IMR-90 (cell line): ENCODE data around the gene TYRO3. TPM values are rescaled to one million over a fixed set of nuclear protein-coding genes. Genes with fewer than 3 reads are reported as not detected.

Experiments used
- ATAC-seq: fragments of 200-7000 bp; cut with Tn5 transposase; 2 replicates; pipeline ENCODE4 v1.9.1; 2020; ENCODE audit warnings: low read depth, mild to moderate bottlenecking, moderate library complexity
- BruUV-seq: library from RNA; stranded (reverse); fragments of 400-500 nt; replicated peaks from 2 replicates; lab custom pipeline; 2021; lab: Mats Ljungman, UMichigan
- CTCF ChIA-PET: fragments of 300-600 bp; formaldehyde crosslinking; extraction: SDS; loops from one replicate; lab custom pipeline; 2021; ENCODE audit warnings: antibody characterized with exemption; lab: Yijun Ruan, JAX
- POLR2A ChIA-PET: fragments of 300-600 bp; sonication (Branson Sonifier 250); formaldehyde crosslinking; loops from one replicate; lab custom pipeline; 2022; ENCODE audit warnings: antibody characterized with exemption; ENCODE audit not compliant: unreplicated experiment; lab: Charles Lee
- DNase-seq: peaks from one replicate; pipeline ENCODE4 v3.0.0; 2013
- H2AFZ ChIP-seq: replicated peaks from 2 replicates; pipeline ENCODE3; 2013; ENCODE audit warnings: low read length, mild to moderate bottlenecking; ENCODE audit not compliant: poor library complexity
- H2AK5ac ChIP-seq: 2 replicates; pipeline ENCODE4 v1.6.1; 2013; ENCODE audit warnings: low read depth, low read length, inconsistent platforms
- H2AK9ac ChIP-seq: replicated peaks from 2 replicates; pipeline ENCODE3; 2013; ENCODE audit warnings: mild to moderate bottlenecking, low read depth, low read length, moderate library complexity; ENCODE audit not compliant: poor library complexity
- H2BK120ac ChIP-seq: 2 replicates; pipeline ENCODE4 v1.6.1; 2013; ENCODE audit warnings: low read depth, low read length, inconsistent platforms
- H2BK15ac ChIP-seq: 3 replicates; pipeline ENCODE4 v1.6.1; 2013; ENCODE audit warnings: low read depth, low read length, inconsistent platforms
- H2BK20ac ChIP-seq: 2 replicates; pipeline ENCODE4 v1.6.1; 2013; ENCODE audit warnings: low read depth, mild to moderate bottlenecking, inconsistent platforms, low read length, moderate library complexity
- H2BK5ac ChIP-seq: 2 replicates; pipeline ENCODE4 v1.6.1; 2013; ENCODE audit warnings: mild to moderate bottlenecking, low read depth, low read length, inconsistent platforms; ENCODE audit not compliant: poor library complexity, severe bottlenecking
- H3K14ac ChIP-seq: replicated peaks from 2 replicates; pipeline ENCODE4 v1.6.1; 2013; ENCODE audit warnings: low read depth, low read length, inconsistent platforms
- H3K18ac ChIP-seq: 2 replicates; pipeline ENCODE4 v1.6.1; 2013; ENCODE audit warnings: low read depth, low read length, control low read depth
- H3K23ac ChIP-seq: 2 replicates; pipeline ENCODE4 v1.6.1; 2013; ENCODE audit warnings: low read depth, low read length, inconsistent platforms
- H3K27ac ChIP-seq: 2 replicates; pipeline ENCODE4 v1.5.1; 2013; ENCODE audit warnings: mild to moderate bottlenecking, control low read depth, low read length; ENCODE audit not compliant: insufficient read depth
- H3K27me3 ChIP-seq: 2 replicates; pipeline ENCODE4 v1.6.1; 2013; ENCODE audit warnings: low read length; ENCODE audit not compliant: control insufficient read depth, insufficient read depth
- H3K36me3 ChIP-seq: 2 replicates; pipeline ENCODE4 v1.6.1; 2013; ENCODE audit warnings: low read length, mixed read lengths; ENCODE audit not compliant: control insufficient read depth, insufficient read depth
- H3K4ac ChIP-seq: 2 replicates; pipeline ENCODE4 v1.6.1; 2013; ENCODE audit warnings: low read depth, low read length, inconsistent platforms
- H3K4me1 ChIP-seq: 2 replicates; pipeline ENCODE4 v1.6.1; 2013; ENCODE audit warnings: low read length, mixed read lengths; ENCODE audit not compliant: control insufficient read depth, insufficient read depth
- H3K4me2 ChIP-seq: 2 replicates; pipeline ENCODE4 v1.6.1; 2013; ENCODE audit warnings: low read depth, mild to moderate bottlenecking, control low read depth, low read length, moderate library complexity
- H3K4me3 ChIP-seq: 2 replicates; pipeline ENCODE4 v1.5.1; 2013; ENCODE audit warnings: low read depth, mild to moderate bottlenecking, control low read depth, low read length, moderate library complexity; ENCODE audit not compliant: insufficient read depth
- H3K56ac ChIP-seq: 2 replicates; pipeline ENCODE4 v1.6.1; 2013; ENCODE audit warnings: low read length, inconsistent platforms; ENCODE audit not compliant: insufficient read depth; ENCODE audit errors: extremely low read depth
- H3K79me1 ChIP-seq, 2 experiments: 2 replicates each; pipeline ENCODE4 v1.6.1; 2013; ENCODE audit warnings: low read length in 2 of 2, inconsistent platforms in 1 of 2, low read depth in 1 of 2
- H3K9ac ChIP-seq: 2 replicates; pipeline ENCODE4 v1.6.1; 2013; ENCODE audit warnings: low read depth, low read length, control low read depth
- H3K9me1 ChIP-seq: 2 replicates; pipeline ENCODE4 v1.6.1; 2013; ENCODE audit warnings: low read length, inconsistent platforms; ENCODE audit not compliant: insufficient read depth
- H3K9me3 ChIP-seq: 2 replicates; pipeline ENCODE4 v1.6.1; 2013; ENCODE audit warnings: low read length; ENCODE audit not compliant: control insufficient read depth, insufficient read depth
- H4K20me1 ChIP-seq: 2 replicates; pipeline ENCODE4 v1.6.1; 2013; ENCODE audit warnings: low read length, inconsistent platforms; ENCODE audit not compliant: insufficient read depth
- H4K5ac ChIP-seq: 2 replicates; pipeline ENCODE4 v1.6.1; 2013; ENCODE audit warnings: mild to moderate bottlenecking, low read depth, low read length, control low read depth
- H4K8ac ChIP-seq, 2 experiments: 2 replicates each; pipeline ENCODE4 v1.6.1; 2013; ENCODE audit warnings: low read depth in 2 of 2, low read length in 2 of 2, control low read depth in 1 of 2, inconsistent platforms in 1 of 2
- H4K91ac ChIP-seq: 2 replicates; pipeline ENCODE4 v1.6.1; 2013; ENCODE audit warnings: low read depth, low read length, inconsistent platforms; ENCODE audit not compliant: insufficient read depth
- CEBPB ChIP-seq: IDR thresholded peaks from 2 replicates; pipeline ENCODE4 v1.6.1; 2012; ENCODE audit warnings: low read depth, low read length, improper control_type of control experiment
- CHD1 ChIP-seq: IDR thresholded peaks from 2 replicates; pipeline ENCODE4 v1.6.1; 2012; ENCODE audit warnings: low read depth, low read length, improper control_type of control experiment
- ELK1 ChIP-seq: fragments of 150-350 bp; IDR thresholded peaks from 2 replicates; pipeline ENCODE4 v1.6.1; 2016; ENCODE audit warnings: low read depth, mild to moderate bottlenecking, low read length, moderate library complexity, borderline replicate concordance
- FOS ChIP-seq: fragments of 150-350 bp; IDR thresholded peaks from 2 replicates; pipeline ENCODE4 v1.6.1; 2016; ENCODE audit warnings: low read depth, low read length
- MAZ ChIP-seq: IDR thresholded peaks from 2 replicates; pipeline ENCODE4 v1.6.1; 2012; ENCODE audit warnings: low read depth, mild to moderate bottlenecking, low read length, improper control_type of control experiment, moderate library complexity, borderline replicate concordance
- MXI1 ChIP-seq: IDR thresholded peaks from 2 replicates; pipeline ENCODE4 v1.6.1; 2012; ENCODE audit warnings: low read depth, mild to moderate bottlenecking, low read length, moderate library complexity, borderline replicate concordance
- POLR2A ChIP-seq: IDR thresholded peaks from 2 replicates; pipeline ENCODE4 v1.6.1; 2012; ENCODE audit warnings: mild to moderate bottlenecking, low read depth, low read length
- RAD21 ChIP-seq: IDR thresholded peaks from 2 replicates; pipeline ENCODE4 v1.6.1; 2012; ENCODE audit warnings: low read length, improper control_type of control experiment
- RCOR1 ChIP-seq: IDR thresholded peaks from 2 replicates; pipeline ENCODE4 v1.6.1; 2012; ENCODE audit warnings: mild to moderate bottlenecking, low read length, improper control_type of control experiment; ENCODE audit not compliant: insufficient replicate concordance
- RFX5 ChIP-seq: IDR thresholded peaks from 2 replicates; pipeline ENCODE4 v1.8.0; 2012; ENCODE audit warnings: low read depth, mild to moderate bottlenecking, low read length, moderate library complexity
- SMC3 ChIP-seq: fragments of 150-350 bp; IDR thresholded peaks from 2 replicates; pipeline ENCODE4 v1.6.1; 2016; ENCODE audit warnings: low read depth, mild to moderate bottlenecking, antibody characterized with exemption, low read length, moderate library complexity
- USF2 ChIP-seq: fragments of 150-350 bp; IDR thresholded peaks from 2 replicates; pipeline ENCODE4 v1.6.1; 2017; ENCODE audit warnings: mild to moderate bottlenecking, antibody characterized with exemption, low read length, low read depth
- WGBS, 2 experiments: methylation state at CpG; one replicate each; pipeline versions ENCODE4 v1.1.5 to v1.1.7; 2013; ENCODE audit warnings: missing lambda C conversion rate in 2 of 2; ENCODE audit not compliant: insufficient read length in 1 of 2; ENCODE audit errors: extremely low coverage in 2 of 2; 5-methylcytosine and 5-hydroxymethylcytosine counted together
- dilution Hi-C: fragments of 300-500 bp; cut with HindIII; formaldehyde crosslinking; loops from one replicate; pipeline ENCODE4 v1.14.3; 2018; ENCODE audit warnings: low sequenced_read_pairs; ENCODE audit not compliant: unreplicated experiment
- in situ Hi-C: fragments of 300-500 bp; cut with MboI; formaldehyde crosslinking; loops from 3 replicates; pipeline ENCODE4 v1.14.3; 2019; ENCODE audit warnings: low sequenced_read_pairs, inconsistent platforms, mixed read lengths
- intact Hi-C: fragments of 100-400 bp; cut with micrococcal nuclease; formaldehyde crosslinking; loops from 2 replicates; pipeline ENCODE4 v1.10.0; 2022
- polyA plus RNA-seq, 3 experiments: library from polyadenylated mRNA; depleted of rRNA; stranded (reverse); fragments of >200 nt; gene quantifications; 2 replicates each; pipeline ENCODE4 v1.2.3, GENCODE V29; 2012; ENCODE audit warnings: low replicate concordance in 1 of 3
- total RNA-seq: library from RNA; depleted of rRNA; stranded (reverse); fragments of >200 nt; gene quantifications from 2 replicates; pipeline ENCODE4 v1.2.3, GENCODE V29; 2012

Gene TYRO3
- total and polyA plus RNA-seq, 2 of the 4 experiments (the other 2 are of a cell fraction) = 11.5 to 18.4 TPM

GRCh38 chr15:41574158-41574557, 15.1 kb downstream of the TYRO3 start:
- CTCF ChIA-PET = no interaction called here
- H3K4me1 ChIP-seq = no peaks in the 10 kb centered on the region; the same call in 1 of the 2 replicates
- no peak overlapping the region for H4K8ac ChIP-seq
- H2BK15ac ChIP-seq = no peak overlapping the region
- no peak overlapping the region for H3K56ac ChIP-seq
- BruUV-seq = no TSS peak
- no peak overlapping the region for H3K4ac ChIP-seq
- H3K4me2 ChIP-seq = no peak overlapping the region
- POLR2A ChIA-PET = no interaction called here
- H3K18ac ChIP-seq = no peak overlapping the region
- ATAC-seq (no peak), DNase-seq (no peak)
- no peak overlapping the region for H3K14ac ChIP-seq
- no CpG with 5 or more reads among the region's 2 CpGs for WGBS, 2 experiments
- no peak overlapping the region for H4K5ac ChIP-seq
- intact Hi-C loops (no loop called here), in situ Hi-C loops (no loop called here), dilution Hi-C loops (no loop called here)
- H2BK20ac ChIP-seq = no peak overlapping the region
- H3K9me1 ChIP-seq = no peaks in the 10 kb centered on the region
- H3K36me3 ChIP-seq = peaks cover 29% of the 10 kb centered on the region
- H2AFZ ChIP-seq = no peak overlapping the region
- no peak overlapping the region for H3K9ac ChIP-seq
- no peak overlapping the region for H3K4me3 ChIP-seq
- TF ChIP-seq MXI1 = no peak
- no peak for TF ChIP-seq CHD1
- TF ChIP-seq RCOR1 = no peak
- no peak for TF ChIP-seq MAZ
- TF ChIP-seq RAD21 = no peak
- TF ChIP-seq CEBPB = no peak
- TF ChIP-seq RFX5 = no peak
- TF ChIP-seq SMC3 = no peak
- no peak for TF ChIP-seq ELK1
- no peak for TF ChIP-seq USF2
- no peak for TF ChIP-seq FOS
- no peak for TF ChIP-seq POLR2A
- no peak overlapping the region for H3K23ac ChIP-seq
- H3K27me3 ChIP-seq = no peaks in the 10 kb centered on the region
- H2BK5ac ChIP-seq = no peak overlapping the region
- no peak overlapping the region for H2AK5ac ChIP-seq
- H4K20me1 ChIP-seq = no peaks in the 10 kb centered on the region
- H3K9me3 ChIP-seq = no peaks in the 10 kb centered on the region
- H2AK9ac ChIP-seq = no peak overlapping the region
- no peak overlapping the region for H4K91ac ChIP-seq
- H2BK120ac ChIP-seq = no peak overlapping the region
- no peaks in the 10 kb centered on the region for H3K79me1 ChIP-seq
- no peak overlapping the region for H3K27ac ChIP-seq
